Stimulated activated effector memory CD8-positive, alpha-beta T cell treated with anti-CD3 and anti-CD28 coated beads, Interleukin-12 subunit alpha, Interleukin-12 subunit beta, amount 100 ng/mL, for 72 hours (primary cell): ENCODE data around the gene ZNF285.
"Not testable (repeated sequence)": the region's sequence is repeated elsewhere in the genome, so short reads cannot be mapped to it uniquely, and the experiment has no call there.

ENCODE experiments used
- ATAC-seq: fragments of 150-1000 bp; cut with Tn5 transposase; 2 replicates; pipeline ENCODE4 v1.10.0; 2021
- DNase-seq, 2 donors: peaks; one replicate each; pipeline ENCODE4 v3.0.0; 2021 to 2022; ENCODE audit warnings: low spot score in 2 of 2
- H3K27ac Mint-ChIP-seq: one replicate; pipeline ENCODE4 v1.8.0; 2022; ENCODE audit warnings: mild to moderate bottlenecking, mixed read lengths
- H3K36me3 Mint-ChIP-seq: one replicate; pipeline ENCODE4 v1.8.0; 2022; ENCODE audit warnings: mild to moderate bottlenecking, mixed read lengths
- H3K4me1 Mint-ChIP-seq: one replicate; pipeline ENCODE4 v1.8.0; 2022; ENCODE audit warnings: mixed read lengths
- H3K4me3 Mint-ChIP-seq: one replicate; pipeline ENCODE4 v1.8.0; 2022; ENCODE audit warnings: mild to moderate bottlenecking, mixed read lengths
- H3K9me3 Mint-ChIP-seq: one replicate; pipeline ENCODE4 v1.8.0; 2022; ENCODE audit warnings: mixed read lengths

ZNF285 gene

DNA sequence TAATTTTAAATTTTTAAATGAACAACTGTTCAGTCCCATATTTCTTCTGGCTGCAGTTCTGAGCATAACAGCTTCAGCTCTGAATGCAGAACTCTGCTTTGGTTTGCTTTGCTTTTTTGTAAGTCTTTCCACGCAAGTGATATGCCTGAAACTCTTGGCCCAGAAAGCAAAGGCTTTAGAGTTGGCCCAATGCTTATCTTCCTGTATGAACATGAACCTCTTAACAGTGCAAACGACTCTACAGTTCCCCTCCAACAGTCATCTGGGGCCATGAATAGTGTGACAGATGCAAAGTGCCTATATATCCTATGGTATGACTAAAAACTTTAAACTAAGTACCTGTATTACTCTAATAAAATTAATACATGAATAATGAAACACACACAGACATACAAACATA lies 59.6 kb downstream of the ZNF285 start:
- ATAC-seq = no peak

DNA sequence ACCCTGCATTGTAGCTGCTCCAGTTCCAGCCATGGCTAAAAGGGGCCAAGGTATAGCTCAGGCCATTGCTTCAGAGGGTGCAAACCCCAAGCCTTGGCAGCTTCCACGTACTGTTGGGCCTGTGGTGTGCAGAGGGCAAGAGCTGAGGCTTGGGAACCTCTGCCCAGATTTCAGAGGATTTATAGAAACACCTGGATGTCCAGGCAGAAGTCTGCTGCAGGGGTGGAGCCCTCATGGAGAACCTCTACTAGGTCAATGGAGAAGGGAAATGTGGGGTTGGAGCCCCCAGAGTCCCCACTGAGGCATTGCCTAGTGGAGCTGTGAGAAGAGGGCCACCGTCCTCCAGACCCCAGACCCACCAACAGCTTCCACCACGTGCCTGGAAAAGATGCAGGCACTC lies 66.8 kb downstream of the ZNF285 start:
- not testable (repeated sequence) for H3K4me3 Mint-ChIP-seq, H3K36me3 Mint-ChIP-seq, ATAC-seq, H3K4me1 Mint-ChIP-seq, H3K27ac Mint-ChIP-seq, DNase-seq
- H3K9me3 Mint-ChIP-seq = peaks cover 26% of the 10 kb centered on the region

More for the DNA sequence above, 59.6 kb downstream of the ZNF285 start:
- Mint-ChIP-seq H3K9me3 (peaks cover 16% of the 10 kb centered on the region), H3K27ac (no peak overlapping the region), H3K4me1 (no peaks in the 10 kb centered on the region), H3K4me3 (no peak overlapping the region), H3K36me3 (no peaks in the 10 kb centered on the region)
- no peak for DNase-seq
